GM12864 (cell line): ENCODE results near the gene CLVS2.

Source experiments
- DNase-seq: peaks from one replicate; pipeline ENCODE4 v3.0.0-alpha.2; 2011; ENCODE audit warnings: low read depth
- H3K4me3 ChIP-seq: 2 replicates; pipeline ENCODE4 v1.5.1; 2011; ENCODE audit warnings: mild to moderate bottlenecking, low read depth, low read length, control low read depth
- TF ChIP-seq, protein P1 (sequence below): IDR thresholded peaks from 2 replicates; pipeline ENCODE4 v1.5.1; 2011; ENCODE audit warnings: low read depth, mild to moderate bottlenecking, moderate library complexity, low read length, control low read depth, inconsistent platforms; ENCODE audit errors: missing control alignments

Gene CLVS2

DNA sequence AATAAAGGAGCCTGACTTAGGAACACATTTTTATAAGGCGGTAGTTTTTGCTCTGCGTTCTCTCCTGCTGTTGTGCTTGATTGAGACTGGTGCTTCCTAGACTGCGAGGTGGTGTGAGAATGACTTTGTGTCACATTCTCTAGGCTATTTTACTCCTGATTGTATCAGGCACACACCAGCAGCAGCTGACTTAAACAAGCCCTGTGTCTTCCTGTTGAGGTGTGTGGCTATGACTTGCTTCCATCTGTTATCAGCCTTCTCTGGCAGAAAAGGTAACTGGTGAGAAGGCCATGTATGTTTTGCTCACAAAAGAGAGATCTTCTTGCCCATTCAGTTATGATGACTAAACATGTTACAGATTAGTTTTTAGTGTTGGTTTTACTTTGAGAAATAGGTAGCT, 43.4 kb downstream of the CLVS2 start:
- TF ChIP-seq, protein P1, sequence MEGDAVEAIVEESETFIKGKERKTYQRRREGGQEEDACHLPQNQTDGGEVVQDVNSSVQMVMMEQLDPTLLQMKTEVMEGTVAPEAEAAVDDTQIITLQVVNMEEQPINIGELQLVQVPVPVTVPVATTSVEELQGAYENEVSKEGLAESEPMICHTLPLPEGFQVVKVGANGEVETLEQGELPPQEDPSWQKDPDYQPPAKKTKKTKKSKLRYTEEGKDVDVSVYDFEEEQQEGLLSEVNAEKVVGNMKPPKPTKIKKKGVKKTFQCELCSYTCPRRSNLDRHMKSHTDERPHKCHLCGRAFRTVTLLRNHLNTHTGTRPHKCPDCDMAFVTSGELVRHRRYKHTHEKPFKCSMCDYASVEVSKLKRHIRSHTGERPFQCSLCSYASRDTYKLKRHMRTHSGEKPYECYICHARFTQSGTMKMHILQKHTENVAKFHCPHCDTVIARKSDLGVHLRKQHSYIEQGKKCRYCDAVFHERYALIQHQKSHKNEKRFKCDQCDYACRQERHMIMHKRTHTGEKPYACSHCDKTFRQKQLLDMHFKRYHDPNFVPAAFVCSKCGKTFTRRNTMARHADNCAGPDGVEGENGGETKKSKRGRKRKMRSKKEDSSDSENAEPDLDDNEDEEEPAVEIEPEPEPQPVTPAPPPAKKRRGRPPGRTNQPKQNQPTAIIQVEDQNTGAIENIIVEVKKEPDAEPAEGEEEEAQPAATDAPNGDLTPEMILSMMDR = no peak
- H3K4me3 ChIP-seq = no peak overlapping the region
- no peak for DNase-seq

DNA sequence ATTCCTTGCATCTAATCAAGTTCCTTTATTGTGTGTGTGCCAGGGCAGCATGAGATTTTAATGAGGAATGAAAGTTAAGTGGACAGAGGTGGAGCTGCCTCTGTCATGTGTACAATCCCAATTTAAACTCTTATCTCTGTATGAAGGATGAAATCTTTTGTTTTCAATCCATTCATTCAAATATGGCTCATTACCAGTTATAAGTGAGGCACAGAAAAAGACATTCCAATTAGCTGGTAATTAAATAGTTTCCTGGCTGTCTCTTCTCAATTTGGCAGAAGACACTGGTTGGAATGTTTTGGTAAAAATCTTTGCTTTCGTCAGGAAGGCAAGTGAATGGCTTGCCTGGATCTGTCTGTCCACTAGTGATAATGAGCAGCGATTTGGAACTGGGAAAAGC, 46.4 kb downstream of the CLVS2 start:
- TF ChIP-seq, protein P1 = no peak
- no peak overlapping the region for H3K4me3 ChIP-seq
- DNase-seq = no peak

DNA sequence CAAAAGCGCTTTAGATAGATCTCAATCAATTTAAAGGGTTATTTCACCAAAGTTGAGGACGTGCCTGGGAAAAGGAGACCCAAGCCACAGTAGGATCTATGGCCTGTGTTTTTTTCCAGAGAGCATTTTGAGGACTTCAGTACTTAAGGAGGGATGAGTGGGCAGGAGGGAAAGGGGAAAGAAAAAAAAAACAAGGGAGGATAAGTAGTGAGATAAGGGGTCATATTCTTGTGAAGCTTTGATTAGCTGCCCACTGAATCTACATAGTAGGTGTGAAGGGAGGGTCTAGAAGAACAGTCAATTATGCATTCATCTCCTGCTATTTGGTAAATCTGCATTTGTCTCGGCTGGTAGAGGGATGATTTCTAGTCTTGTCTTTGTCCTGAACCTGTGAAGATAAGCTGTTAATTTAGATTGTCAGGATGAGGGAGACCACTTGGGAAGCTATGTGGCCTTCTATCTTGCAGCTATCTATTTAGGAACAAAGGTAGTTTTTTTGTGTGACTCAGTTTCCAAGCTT, 48.4 kb downstream of the CLVS2 start:
- H3K4me3 ChIP-seq = no peak overlapping the region
- TF ChIP-seq, protein P1 = no peak
- no peak for DNase-seq

DNA sequence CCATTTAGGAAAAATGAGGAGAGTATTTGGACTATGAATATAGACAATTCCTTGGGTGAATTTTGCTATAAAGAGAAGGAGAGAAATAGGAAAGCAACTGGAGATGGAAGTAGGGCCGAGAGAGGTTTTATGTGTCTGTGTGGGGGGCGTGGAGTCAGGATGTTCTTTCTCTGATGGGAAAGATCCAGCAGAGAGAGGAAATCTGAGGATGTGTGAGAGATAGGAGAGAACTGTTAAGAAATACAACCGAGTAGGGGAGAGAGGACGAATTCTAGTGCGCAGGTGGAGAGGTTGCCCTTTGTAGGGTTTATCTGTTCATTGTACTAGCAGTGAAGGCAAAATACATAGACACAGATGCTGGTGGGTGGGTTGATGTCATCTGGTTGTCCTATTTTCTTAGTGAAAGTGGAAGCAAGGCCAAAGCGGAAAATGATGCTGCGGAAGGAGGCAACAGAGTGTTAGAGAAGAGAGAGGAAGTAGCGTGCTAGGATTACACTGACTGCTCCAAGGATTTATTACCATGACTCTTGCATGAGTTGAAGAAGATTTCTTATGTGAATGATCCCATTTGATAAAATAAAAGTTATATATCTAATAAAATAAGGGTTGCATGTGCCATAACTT, 57.7 kb downstream of the CLVS2 start:
- DNase-seq = no peak
- TF ChIP-seq, protein P1 = no peak
- no peak overlapping the region for H3K4me3 ChIP-seq

DNA sequence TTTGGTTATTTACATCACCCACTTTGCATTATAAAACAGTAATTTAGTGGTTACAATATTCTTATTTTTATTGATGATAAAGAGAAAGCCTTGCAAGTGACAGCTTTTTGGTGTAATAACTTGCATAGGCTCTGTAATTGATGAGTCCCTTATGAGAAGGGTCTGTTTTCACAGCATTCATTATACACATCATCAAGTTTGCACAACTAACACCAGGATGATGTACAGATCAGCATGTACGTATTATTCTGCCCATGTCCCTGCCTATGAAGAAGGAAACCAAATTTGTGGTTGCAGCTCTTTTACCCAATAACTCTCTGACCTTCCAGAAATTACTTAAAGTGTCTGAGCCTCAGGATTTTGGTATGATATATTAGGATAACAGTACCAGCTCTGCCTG, 59.2 kb downstream of the CLVS2 start:
- no peak overlapping the region for H3K4me3 ChIP-seq
- no peak for DNase-seq
- TF ChIP-seq, protein P1 = no peak

DNA sequence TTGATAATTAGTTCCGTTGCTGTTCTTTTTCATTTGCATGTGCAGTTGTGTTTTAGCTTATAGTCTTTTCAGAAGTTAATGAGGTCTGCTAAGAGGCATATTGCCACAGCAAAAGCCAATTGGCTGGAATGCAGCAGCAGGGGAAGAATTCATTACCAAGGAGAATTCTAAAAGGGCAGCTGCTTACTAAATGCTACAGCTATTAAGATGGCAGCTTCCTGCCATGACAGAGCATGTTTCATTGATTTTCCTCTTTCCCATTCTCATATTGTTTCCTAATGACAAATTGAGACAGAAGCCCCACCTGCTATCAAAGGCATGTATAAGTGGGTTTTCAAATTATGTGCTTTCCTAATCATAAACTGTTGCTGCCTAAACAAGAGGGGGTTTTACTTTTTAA, 66.6 kb downstream of the CLVS2 start:
- TF ChIP-seq, protein P1 = no peak
- no peak overlapping the region for H3K4me3 ChIP-seq
- no peak for DNase-seq

DNA sequence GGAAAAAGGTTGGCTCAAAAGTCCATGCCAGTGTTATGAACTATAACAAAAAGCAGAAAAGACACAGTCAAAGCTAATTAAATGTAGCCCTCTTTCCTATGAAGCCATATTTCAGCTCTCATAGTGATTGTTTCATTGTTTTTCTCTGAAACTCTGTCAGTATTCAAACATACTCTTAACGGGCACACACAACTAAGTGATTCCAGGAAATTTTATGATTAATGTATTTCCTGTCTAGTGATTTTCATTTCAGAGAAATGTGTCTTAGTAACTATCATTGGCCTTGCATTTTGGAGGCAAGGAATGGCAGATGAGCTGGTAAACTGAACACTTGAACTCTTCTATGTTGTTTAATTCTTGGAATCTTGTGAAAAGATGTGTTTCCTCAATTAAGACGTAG, 68.0 kb downstream of the CLVS2 start:
- DNase-seq = no peak
- H3K4me3 ChIP-seq = no peak overlapping the region
- TF ChIP-seq, protein P1 = no peak
